GM10248 (cell line): ENCODE data around the gene FYCO1.

Experiments used
- CTCF ChIA-PET: fragments of 300-600 bp; sonication (Branson Sonifier 250); formaldehyde crosslinking; extraction: SDS; loops from one replicate; lab custom pipeline; 2021; ENCODE audit warnings: antibody characterized with exemption; lab: Yijun Ruan, JAX
- POLR2A ChIA-PET: fragments of 350-650 bp; sonication (Branson Sonifier 250); formaldehyde crosslinking; extraction: SDS; loops from one replicate; lab custom pipeline; 2020; ENCODE audit warnings: antibody characterized with exemption; lab: Yijun Ruan, JAX
- DNase-seq: peaks from one replicate; pipeline ENCODE4 v3.0.0; 2012; ENCODE audit errors: extremely low spot score
- TF ChIP-seq, protein P1 (sequence below): IDR thresholded peaks from 2 replicates; pipeline ENCODE4 v1.5.1; 2012; ENCODE audit warnings: mild to moderate bottlenecking, low read depth; ENCODE audit errors: extremely low read depth, missing control alignments, control extremely low read depth

Gene FYCO1

DNA sequence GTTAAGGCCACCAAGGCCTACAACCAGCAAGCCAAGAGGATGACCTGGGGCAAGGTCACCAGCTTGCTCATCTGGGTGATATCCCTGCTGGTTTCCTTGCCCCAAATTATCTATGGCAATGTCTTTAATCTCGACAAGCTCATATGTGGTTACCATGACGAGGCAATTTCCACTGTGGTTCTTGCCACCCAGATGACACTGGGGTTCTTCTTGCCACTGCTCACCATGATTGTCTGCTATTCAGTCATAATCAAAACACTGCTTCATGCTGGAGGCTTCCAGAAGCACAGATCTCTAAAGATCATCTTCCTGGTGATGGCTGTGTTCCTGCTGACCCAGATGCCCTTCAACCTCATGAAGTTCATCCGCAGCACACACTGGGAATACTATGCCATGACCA lies 48.7 kb downstream of the FYCO1 start:
- ChIA-PET POLR2A (no interaction called here), CTCF (interaction anchor here (1.0 to 14.3 kb wide), 3 partner anchors 12 to 436 kb away, joined by 3 to 377 read pairs (median 13); no protein-coding TSS in a partner anchor)
- TF ChIP-seq, protein P1, sequence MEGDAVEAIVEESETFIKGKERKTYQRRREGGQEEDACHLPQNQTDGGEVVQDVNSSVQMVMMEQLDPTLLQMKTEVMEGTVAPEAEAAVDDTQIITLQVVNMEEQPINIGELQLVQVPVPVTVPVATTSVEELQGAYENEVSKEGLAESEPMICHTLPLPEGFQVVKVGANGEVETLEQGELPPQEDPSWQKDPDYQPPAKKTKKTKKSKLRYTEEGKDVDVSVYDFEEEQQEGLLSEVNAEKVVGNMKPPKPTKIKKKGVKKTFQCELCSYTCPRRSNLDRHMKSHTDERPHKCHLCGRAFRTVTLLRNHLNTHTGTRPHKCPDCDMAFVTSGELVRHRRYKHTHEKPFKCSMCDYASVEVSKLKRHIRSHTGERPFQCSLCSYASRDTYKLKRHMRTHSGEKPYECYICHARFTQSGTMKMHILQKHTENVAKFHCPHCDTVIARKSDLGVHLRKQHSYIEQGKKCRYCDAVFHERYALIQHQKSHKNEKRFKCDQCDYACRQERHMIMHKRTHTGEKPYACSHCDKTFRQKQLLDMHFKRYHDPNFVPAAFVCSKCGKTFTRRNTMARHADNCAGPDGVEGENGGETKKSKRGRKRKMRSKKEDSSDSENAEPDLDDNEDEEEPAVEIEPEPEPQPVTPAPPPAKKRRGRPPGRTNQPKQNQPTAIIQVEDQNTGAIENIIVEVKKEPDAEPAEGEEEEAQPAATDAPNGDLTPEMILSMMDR: no peak
- no peak for DNase-seq

DNA sequence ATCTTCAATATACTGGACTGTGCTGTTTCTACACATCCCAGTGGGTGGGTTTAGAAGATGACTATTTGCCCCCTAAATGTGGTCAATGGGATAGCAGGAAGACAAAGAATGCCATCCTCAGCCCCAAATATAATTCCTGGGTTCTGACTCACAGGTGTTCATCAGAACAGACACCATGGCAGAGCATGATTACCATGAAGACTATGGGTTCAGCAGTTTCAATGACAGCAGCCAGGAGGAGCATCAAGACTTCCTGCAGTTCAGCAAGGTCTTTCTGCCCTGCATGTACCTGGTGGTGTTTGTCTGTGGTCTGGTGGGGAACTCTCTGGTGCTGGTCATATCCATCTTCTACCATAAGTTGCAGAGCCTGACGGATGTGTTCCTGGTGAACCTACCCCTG lies 49.3 kb downstream of the FYCO1 start:
- CTCF ChIA-PET: interaction anchor here (1.0 to 14.3 kb wide), 4 partner anchors 12 to 435 kb away, joined by 3 to 377 read pairs (median 8); no protein-coding TSS in a partner anchor
- POLR2A ChIA-PET: no interaction called here
- TF ChIP-seq, protein P1: no peak
- no peak for DNase-seq

DNA sequence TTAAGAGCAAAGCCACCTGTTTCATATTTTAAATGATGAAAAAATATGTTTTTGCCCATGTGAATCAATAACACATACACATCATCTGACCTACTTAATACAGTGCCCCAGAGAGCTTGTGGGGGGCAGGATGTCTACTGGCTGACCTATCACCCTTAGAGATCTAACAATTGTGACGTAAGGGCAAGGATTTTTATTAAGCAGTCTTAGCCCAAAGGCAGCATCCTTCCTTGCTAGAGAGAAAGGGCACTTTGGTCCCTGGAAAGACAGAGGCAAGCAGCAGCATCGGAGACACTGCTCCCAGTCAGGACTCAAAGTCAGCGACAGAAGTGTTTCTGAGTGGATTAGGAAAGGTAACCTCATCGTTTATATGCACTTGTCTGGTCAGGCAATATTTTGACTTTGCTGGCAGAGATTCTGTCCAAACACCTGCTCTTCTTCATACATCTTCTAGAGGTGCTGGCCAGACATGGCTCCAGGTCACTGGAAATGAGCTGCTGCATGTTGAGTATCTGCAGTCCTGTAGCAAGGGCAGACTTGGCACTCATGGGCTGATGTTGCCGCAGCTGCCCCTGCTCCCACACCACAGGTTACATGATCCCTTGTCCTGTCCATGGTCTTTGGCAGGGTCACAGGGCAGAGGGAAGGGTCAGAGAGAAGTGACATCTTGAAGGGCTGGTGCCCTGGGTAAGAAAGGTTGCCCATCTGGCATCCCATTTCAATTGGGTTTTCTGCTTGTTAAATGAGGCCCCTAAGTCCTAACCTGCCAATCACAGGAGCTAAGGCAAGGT lies 50.6 kb downstream of the FYCO1 start:
- ChIA-PET CTCF (interaction anchor here (0.9 to 14.3 kb wide), 5 partner anchors 16 to 151 kb away, joined by 3 to 377 read pairs (median 3); no protein-coding TSS in a partner anchor), POLR2A (no interaction called here)
- DNase-seq: no peak
- TF ChIP-seq, protein P1: no peak

DNA sequence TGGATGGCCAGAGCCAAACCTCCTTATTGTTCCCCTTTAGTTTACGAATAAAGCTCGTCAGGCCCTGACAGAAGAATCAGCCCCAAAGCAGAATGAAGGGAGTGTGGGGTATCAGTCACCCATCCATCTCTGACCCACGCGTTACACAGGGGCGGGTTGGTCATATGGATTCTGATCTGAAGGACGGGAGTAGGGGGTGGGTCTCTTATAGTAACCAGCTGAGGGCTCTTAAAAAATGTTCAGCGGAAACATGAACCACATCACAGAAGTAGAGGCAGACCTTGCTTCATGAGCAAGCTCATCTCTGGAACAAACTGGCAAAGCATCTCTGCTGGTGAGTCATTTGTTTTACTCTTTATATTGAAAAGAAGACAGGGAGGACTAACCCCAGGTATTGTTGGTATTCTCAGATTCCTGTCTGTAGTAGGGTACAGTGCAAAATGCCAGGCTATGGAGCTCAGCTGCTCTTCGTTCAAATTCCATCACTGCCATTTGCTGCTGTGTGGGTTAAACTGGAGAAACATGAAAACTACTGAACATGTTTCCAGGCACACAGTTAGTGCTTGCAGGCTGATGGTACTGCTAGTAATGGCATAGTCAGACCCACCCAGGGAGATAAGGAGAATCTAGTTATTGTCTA lies 52.3 kb downstream of the FYCO1 start, which contains the start of gene CXCR6:
Gene CXCR6 (plus strand): TSS at position 258 of the 640 bp plus-strand sequence. CDS start 3,018 bp downstream, outside the sequence.
- ChIA-PET POLR2A (no interaction called here), CTCF (interaction anchor here (1.0 to 14.3 kb wide), 6 partner anchors 14 to 435 kb away, joined by 3 to 377 read pairs (median 6); no protein-coding TSS in a partner anchor)
- DNase-seq: no peak
- TF ChIP-seq, protein P1: no peak

DNA sequence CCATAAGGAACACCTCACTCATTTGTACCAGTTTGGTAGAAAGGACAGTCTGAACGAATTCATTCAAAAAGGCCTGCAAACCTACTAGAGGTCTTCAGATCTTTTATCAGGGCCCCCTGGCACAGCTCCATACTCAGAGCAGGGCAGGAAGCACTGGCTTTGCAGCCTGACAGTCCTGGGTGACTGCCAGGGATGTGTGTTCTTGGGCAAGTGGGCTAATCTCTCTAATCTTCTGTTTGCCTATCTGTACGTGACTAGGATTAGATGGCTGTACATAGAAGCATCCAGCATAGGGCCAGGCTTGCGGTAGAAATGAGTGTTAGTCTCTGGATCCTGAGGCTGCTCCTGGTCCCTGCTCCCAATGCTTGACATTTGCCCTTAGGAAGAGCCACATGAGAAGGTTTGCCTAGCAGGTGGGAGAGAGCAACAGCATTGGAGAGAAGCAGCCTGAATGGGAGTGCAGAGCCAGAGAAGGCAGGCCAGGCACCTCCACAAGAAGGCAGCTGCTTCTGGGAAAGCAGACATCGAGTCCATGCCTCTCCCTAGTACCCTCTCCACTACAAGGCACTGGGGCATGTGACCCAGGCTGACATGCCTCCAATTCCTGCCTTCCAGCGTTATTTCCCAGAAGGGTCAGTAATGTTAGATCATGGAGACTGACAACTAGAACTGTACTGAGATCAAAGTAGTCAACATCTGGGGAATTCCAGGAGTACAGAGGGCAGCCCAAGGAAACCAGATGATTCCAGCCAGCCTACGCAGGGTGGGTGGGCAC lies 53.4 kb downstream of the FYCO1 start:
- POLR2A ChIA-PET: no interaction called here
- TF ChIP-seq, protein P1: no peak
- CTCF ChIA-PET: interaction anchor here (0.5 to 14.3 kb wide), 7 partner anchors 13 to 180 kb away, joined by 3 to 377 read pairs (median 48); no protein-coding TSS in a partner anchor
- DNase-seq: no peak

DNA sequence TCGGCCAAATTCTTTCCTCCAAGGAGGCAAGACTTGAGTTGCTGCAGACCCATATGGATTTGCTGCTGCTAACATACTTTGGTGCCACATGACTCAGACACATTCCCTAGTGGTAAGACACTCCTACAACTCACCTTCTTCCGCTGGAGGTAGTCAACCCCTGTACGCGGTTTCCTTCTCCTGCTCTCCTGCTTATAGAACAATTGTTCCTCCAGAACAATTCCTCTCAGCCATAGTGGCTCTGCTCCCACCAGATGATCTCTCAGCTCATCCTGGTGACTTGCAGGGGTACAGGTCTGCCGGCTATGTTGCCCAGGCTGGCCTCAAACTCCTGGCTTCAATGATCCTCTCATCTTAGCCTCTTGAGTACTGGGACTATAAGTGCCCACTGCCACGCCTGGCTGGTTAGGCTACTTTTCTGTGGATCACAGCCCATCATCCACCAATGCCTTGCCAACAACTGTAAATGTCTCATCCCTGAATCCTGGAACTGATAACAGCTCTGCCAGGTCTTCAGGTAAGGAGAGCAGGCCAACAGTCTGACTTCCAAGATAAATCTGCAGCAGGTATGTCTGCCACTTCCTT lies 54.8 kb downstream of the FYCO1 start:
- ChIA-PET POLR2A (no interaction called here), CTCF (interaction anchor here (2.6 to 14.3 kb wide), 7 partner anchors 10 to 437 kb away, joined by 9 to 377 read pairs (median 48); no protein-coding TSS in a partner anchor)
- DNase-seq: no peak
- TF ChIP-seq, protein P1: no peak
